GM19467 (cell line): Measurements from ENCODE around the gene POLR3K.

Experiments used
- ATAC-seq: cut with Tn5 transposase; IDR thresholded peaks from one replicate; pipeline ENCODE4 v1.9.1; 2021; ENCODE audit warnings: mild to moderate bottlenecking, moderate library complexity; ENCODE audit not compliant: unreplicated experiment

POLR3K gene

DNA sequence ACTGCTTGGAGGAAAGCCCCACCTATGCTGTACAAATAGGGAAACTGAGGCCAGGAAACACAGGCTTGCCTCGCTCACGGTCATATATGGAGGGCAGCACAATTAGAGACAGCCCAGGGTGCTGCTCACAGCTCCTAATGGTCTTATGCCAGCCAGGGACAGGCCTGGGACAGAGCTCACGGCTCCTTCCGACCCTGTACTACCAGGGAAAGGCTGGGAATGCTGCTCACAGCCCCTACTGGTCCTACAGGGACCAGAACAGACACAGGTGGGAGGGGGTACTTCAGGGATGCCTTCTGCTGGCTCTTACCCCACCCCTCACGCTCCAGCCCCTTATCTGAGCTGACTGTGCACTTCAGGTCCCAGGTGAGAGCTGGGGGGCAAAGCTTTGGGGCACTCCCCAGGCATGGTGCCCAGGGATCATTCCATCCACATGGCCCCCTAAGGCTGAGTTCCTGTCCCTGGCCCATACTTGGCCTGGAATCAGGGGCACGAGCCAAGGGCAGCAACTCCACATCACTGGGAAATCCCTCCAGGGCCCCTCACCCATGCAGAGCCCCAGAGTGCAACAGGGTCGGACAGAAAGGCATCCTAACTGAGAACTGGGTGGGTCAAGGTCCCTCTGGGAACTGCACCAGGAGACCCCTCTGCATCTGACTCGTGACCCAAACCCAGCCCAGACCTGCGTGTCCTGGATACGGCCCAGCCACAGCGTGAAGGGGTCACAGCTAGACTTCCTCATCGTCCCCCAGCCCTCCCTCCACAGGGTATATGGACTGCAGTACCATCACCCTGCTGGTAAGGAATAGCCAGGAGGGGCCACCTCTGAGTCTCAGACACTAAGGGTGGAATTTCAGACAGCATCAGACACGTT, 13.1 kb upstream of the POLR3K start:
- ATAC-seq = no peak

DNA sequence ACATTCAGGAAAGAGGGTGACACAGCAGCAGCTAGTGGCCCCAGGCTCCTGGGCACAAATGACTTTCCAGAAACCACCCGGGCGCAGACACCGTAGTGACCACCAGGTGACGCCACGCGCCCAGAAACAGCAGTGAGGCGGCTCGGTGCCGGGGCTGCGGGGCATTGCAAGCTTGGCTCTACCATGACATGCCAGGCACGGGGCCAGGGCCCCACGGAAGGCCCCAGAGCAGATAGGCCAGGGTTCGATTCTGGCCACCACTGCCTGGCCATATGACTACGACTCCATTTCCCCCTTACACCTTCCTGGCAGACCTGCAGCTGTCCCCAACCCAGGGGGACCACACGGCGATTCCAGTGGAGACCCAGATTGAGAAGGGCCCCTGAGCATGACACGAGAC, 12.3 kb upstream of the POLR3K start:
- ATAC-seq = no peak

DNA sequence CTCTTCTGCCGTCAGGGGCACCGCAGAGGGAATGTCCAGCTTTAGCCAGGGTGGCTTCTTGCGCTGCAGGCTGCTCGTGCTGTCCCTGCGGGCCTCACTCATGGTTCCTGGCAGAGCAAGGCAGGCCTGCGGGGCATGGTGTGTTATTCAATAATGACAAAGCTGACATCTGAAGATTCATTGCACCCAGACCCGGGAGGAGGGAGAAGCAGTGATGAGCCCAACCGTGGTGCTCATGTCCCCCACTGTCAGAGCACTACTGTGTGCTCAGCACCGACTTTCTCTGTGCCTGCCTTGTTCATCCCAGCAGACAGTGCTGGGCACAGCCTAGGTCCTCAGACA, 11.5 kb upstream of the POLR3K start:
- ATAC-seq = no peak

DNA sequence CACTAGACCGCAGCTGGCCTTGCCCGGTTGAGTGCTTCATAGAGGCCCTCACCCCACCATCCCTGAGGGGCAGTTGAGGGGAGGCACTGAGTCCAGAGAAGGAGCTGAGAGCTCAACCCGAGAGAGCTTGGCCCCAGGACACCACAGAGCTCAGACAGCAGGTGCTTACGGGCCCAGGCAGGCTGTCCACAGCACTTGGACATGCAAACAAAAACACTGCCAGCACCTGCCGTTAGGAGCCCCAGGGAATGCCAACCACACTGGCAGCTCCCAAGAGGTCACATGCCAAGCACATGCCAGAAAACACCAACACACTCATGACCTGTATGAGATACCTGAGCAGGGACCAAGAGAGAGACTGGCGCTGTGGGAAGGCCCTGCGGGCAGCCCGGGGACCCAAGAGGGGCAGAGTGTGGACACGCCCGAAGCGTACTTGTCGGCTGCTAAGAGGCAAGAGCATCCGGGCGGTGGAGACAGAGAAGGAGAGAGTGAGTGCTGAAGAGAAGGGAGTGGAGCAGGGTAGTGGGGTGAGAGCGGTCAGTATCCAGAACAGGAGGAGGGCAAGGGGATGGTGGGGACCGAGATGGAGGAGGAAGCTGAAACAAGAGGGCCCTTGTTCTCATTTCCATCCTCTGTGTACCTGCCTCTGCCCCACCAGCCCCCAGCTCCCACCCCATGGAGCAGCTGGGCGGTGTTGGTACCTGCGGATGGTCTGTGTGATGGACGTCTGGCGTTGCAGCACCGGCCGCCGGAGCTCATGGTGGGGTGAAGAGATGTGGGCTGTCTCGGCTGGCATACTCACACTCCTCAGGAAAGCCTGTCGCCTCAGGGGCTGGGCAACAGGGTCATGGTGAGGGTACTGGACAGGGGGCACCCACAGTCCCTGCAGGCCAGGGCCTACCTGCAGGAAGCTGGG, 10.8 kb upstream of the POLR3K start:
- no peak for ATAC-seq

DNA sequence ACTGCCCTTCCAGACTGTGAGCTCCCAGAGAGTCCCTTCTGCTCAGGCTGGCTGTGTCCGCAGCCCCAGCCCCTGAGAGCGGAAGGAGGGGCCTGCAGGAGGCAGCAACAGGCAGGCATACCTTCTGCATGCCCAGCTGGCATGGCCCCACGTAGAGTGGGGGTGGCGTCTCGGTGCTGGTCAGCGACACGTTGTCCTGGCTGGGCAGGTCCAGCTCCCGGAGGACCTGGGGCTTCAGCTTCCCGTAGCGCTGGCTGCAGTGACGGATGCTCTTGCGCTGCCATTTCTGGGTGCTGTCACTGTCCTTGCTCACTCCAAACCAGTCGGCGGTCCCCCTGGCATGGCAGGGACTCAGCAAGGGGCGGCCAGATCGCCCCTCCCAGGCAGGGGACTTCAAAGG, 10.1 kb upstream of the POLR3K start:
- ATAC-seq = no peak

DNA sequence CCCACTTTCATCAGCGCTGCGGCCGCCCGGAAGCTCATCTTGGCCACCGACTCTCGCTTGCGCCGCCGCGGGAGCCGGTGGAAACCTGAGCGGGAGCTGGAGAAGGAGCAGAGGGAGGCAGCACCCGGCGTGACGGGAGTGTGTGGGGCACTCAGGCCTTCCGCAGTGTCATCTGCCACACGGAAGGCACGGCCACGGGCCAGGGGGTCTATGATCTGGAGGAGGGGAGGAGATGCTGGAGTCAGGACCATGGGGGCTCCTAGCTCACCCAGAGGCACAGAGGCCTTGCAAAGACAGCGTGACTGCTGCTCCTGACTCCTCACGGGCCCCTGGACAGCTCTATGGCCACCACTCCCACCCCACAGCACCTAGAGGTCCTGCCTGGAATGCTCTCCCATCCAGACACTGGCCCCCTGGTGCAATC, 9.6 kb upstream of the POLR3K start:
- no peak for ATAC-seq

DNA sequence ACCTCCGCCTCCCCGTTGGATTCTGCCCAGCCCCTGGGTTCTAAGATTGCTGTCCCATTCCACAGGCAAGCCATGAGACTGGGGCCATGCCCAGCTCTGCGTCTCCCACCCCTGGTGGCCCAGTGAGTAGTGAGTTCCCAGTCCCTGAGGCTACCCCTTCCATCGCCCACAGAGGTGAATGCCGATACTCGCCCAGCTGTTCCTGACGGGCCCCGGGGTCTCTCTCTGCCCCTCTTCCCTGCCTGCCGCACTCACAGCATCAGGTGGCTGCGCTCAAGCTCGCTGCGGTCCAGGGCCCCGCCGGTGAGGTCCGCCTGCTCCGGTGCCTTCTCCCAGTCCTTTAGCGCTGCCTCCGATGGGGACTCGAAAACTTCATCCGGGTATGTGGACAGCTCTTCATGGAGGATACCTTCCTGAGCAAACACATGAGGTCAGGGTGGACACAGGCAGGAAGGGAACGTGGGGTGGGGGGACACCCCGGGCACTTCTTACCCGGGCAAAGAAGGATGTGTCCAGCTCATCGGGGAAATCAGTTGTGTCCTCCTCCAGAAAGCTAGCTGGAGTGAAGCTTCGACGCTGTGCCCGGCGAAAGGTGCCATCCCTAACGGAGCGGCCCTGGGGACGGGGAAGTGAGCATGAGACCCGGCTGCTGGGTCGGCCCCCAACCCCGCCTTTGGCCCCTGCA, 9.0 kb upstream of the POLR3K start:
- ATAC-seq = no peak

DNA sequence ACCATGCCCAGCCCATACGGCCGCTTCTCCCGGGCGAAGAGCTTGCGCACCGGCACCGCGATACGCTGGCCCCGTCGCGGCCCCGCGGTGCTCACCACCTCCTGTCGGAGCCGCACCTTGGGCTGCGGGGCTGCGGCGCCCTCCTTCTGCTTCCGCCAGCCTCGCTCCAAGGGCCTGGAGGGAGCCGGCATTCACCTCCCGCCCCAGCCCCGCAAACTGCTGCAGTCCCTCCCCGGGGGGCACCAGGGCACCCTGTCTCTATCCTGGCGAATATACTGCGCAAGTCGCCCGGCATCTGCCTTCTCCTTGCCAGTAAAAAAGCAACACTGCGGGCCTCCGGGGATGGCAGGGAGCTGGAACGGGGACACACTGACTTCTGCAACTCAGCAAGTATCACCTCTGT, 8.5 kb upstream of the POLR3K start:
- no peak for ATAC-seq

DNA sequence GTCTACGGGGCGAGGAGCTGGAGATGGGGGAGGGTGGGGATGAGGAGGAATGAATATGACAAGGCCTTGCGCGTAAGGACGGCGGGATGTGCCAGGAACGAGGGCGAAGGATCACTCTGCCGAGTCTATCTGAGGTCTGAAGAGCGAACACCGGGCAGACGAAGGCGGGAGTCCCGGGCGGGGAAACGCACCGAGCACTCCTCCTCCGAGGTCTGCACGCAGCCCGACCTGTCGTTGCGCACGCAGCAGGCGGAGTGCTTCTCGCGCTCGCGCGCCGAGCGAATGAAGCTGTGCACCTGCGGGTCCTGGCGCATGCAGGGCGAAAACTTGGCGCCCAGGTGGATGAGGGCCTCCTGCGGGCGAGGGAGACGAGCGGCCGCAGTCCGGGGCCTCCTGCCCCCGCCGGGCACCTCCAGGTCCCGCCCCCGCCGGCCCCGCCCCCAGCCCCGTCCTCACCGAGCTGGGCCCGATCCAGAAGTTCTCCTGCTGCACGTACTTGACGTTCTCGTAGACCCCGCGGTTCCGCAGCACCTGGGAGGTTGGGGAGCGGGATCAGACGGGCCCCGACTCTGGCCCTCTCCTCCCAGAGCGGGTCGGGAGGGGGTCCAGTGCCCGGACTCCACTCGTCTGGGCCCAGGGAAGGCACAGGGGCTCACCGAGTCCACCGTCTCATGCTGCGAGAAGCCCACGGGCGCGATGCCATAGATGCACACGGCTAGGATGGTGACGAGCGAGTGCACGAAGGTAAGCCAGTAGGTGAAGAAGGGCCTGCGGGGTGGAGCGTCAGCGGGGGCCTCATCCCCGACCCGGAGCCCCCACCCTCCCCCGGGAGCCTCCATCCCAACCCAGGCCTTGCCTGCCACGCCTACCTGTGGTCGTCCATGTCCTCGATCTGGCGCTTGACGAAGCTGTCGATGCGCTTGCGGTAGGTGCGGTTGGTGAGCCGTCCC, 7.8 kb upstream of the POLR3K start:
- ATAC-seq = no peak

DNA sequence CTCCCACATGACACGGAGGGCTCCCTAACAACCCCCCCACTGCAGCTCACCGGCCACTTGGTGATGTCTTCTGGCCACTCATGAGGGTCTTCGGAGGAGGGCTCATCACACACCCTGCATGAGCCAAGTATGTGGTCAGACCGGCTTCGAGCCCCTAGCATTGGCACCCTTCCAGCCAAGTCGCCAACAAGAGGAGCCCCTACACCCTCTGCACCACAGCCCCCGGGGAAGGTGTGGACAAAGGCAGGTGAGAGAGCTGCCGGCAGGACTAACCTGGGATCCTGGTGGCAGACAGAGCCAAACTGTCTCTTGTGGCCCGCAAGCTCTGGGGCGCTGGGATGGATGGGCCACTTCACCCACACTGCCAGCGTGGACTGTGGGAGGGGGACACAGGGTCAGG, 6.8 kb upstream of the POLR3K start:
- no peak for ATAC-seq

DNA sequence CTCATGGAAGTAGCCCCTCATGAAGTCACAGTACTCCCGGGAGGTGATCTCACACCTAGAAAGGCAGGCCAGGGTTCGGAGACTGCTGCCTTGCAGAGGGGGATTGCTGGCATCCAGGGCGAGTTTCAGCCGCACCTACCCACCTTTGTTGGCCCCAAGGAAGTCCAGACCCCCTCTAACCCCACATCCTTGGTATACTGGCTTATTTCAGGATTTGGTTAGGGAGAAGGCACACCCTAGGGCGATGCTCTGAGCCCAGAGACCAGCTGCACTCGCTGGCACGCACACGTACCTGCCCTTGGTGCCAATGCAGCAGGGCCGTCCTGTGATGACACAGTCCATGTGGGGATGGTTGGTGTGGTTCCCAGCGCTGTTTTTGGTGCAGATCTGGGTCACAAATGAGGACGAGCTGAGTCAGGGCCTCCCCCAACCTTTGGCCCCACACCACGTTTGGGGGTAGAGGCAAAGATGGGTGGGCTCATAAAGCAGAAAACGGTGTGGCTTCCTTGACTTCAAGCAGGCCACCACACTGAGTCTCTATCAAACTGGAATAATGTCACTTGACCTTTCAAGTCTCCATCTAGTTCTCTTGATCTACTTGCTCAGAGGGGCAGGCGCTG, 6.1 kb upstream of the POLR3K start:
- ATAC-seq = no peak

DNA sequence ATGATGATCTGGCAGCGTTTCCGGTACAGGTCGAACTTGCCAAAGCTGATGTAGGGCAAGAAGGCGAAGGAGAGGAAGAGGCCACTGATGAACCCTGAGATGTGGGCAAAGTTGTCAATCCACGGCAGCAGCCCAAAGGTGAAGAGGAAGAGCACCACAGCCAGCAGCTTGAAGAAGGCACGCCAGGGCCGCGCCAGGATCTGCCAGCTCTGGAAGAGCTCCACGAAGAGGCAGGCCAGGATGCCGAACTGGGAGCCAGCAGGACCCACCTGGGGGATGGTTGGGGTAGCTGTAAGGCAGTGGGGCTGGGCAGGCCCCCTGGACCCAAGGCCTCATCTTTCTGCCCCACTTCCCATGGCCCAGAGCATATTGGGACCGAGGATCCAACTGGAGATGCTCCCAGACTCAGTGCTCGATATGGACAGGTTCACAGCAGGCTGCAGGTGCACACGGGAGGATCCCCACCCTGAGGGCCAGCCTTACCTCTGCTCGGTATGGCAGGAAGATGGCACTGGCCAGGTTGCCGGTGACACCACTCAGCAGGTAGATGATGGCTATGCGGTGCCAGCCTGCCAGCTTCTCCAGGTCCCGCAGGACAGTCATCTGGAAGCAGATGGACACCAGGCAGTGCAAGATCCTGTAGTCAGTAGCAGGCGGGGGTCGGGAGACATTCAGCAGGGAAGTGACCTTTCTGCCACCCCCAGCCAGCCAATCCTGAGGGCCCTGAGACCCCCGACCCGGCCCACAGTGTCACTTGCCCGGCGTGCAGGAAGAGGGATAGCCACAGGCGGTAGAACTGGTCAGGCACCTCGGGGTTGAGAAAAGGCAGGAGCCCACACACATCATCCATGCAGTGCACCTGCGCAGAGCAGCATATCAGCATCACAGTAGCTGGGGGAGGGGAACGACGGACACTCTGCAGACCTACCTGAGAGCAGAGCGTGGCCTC, 5.4 kb upstream of the POLR3K start:
- no peak for ATAC-seq

DNA sequence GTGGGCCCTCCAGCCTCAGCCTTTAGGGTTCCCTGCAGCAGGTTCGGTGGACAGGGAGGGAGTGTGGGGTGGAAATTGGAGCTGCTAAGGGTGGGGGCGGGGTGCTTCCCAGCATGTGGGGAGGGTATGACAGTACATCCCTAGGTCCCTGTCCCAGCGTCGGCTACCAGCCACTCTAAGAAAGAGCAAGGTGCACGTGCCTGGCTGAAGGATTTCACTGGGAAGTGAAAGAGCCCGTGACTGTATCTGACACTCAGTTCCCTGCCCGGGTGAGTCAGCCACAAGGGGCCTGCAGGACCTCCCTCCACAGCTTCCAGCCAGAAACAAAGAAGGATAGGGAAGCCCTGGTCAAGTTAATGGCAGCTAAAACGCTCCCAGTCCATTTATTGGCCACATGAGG, 4.3 kb upstream of the POLR3K start:
- ATAC-seq = no peak

DNA sequence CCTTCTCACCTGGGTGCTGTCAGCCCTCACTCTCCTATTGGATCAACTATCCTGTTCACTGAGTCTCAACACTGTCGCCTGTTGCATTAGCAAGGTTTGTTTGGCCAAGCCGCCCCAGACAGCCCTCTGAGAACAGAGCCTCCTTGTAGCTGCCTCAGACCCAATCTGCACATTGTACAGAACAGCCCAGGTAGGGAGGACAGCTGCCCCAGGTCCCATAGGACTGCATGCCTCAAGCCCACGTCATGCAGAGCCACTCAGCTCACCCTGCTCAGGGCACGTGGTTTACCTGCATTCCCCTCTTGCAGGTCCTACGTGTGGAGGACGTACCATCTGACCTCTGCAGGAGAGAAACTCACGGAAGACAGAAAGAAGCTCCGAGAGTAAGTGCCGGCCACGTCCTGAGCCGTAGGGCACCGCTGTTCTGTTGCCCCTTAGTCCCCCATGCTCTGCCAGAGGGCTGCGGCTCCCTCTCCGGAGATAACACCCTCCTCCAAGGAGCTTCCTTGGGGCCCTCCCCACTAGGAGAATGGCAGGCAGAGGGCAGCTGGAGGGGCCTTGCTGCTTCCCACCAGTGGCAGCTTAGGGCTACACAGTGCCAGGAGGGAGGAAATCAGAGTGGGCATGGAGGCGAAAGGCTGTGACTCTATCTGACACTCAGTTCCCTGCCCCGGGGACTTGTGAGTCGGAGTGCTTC, 3.0 kb upstream of the POLR3K start:
- ATAC-seq = no peak

DNA sequence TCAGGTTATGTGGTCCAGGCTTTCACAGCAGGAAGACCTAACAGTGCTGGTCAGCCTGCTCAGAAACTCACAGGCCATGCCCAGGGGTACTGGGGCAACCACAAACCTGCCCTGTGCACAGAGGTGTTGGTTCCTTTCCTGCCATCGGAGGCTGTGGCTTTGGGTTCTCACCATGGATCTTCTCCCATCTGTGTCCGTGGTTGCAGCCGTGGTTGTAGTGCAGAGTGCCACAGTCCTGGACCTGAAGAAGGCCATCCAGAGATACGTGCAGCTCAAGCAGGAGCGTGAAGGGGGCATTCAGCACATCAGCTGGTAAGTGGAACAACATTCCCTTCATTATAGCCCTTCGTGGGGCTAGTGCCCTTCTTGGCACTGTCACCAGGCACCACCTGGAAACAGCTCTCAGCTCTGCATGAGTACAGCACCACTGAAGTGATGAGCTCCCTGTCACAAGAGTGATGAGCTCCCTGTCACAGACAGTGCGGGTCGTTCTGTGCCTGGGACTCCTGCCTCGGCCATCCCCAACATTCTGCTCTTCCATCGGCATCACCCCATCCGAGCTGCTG, 2.2 kb upstream of the POLR3K start:
- ATAC-seq = no peak

DNA sequence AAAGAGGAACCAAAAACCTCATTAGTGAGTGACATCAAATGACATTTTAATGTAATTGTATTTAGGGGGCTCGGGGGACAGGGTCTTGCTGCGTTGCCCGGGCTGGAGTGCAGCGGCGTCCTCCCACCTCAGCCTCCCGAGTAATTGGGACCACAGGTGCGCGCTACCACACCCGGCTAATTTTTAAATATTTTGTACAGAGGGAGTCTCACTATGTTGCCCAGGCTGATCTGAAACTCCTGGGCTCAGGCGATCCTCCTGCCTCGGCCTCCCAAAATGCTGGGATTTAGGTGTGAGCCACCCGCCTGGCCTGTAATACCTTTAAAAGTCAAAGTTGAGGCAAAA, 801 bp upstream of the POLR3K start:
- no peak for ATAC-seq

DNA sequence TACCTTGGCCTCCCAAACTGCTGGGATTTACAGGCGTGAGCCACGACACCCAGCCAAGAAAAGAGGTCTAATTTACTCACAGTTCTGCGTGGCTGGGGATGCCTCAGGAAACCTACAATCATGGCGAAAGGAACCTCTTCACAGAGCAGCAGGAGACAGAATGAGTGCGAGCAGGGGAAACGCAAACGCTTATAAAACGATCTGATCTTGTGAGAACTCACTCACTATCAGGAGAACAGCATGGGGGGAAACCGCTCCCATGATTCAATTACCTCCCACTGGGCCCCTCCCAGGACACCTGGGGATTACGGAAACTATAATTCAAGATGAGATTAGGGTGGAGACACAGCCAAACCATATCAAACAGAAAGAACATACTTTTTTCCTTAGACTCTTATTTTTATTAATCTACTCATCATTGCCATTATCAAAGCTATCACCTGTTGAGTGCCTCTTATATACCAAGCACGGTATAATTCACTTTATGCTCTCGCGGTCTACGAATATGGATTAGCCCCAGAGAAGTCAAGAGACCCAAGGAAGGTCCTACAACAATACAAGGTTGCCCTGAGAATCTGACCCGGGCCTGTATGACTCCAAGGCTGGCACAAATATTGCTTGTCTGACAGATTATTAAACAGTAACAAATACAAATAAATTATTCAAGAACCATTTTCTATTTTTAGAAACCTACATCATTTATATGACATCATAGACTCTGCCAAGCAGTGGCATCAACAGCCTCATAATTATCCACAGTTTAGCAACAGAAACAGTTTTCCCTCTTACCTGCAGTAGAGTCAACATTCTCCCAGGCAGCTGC, 2.4 kb downstream of the POLR3K start:
- no peak for ATAC-seq
